HG03565 (cell line): ENCODE results near the gene ARHGEF7.
A peak's percentile ranks its signal among the peaks of the same experiment; 100 is the strongest.

Experiments
- ATAC-seq: cut with Tn5 transposase; IDR thresholded peaks from one replicate; pipeline ENCODE4 v1.9.1; 2021; ENCODE audit warnings: mild to moderate bottlenecking, moderate library complexity; ENCODE audit not compliant: unreplicated experiment

The ARHGEF7 gene

GRCh38 chr13:111166882-111167675, 52.0 kb downstream of the ARHGEF7 start:
- ATAC-seq: no peak

- no peak for ATAC-seq
These were observed 53.0 kb downstream of the ARHGEF7 start for GRCh38 chr13:111168107-111168506.

GRCh38 chr13:111171112-111171511, 56.0 kb downstream of the ARHGEF7 start:
- ATAC-seq: no peak

GRCh38 chr13:111171629-111172028, 56.5 kb downstream of the ARHGEF7 start:
- no peak for ATAC-seq

- ATAC-seq: no peak
These were observed 59.4 kb downstream of the ARHGEF7 start for GRCh38 chr13:111174377-111175114.

- ATAC-seq: no peak
These were observed 60.3 kb downstream of the ARHGEF7 start for GRCh38 chr13:111175372-111175771.

GRCh38 chr13:111175935-111176334, 60.8 kb downstream of the ARHGEF7 start:
- no peak for ATAC-seq

GRCh38 chr13:111176421-111176820, 61.3 kb downstream of the ARHGEF7 start:
- ATAC-seq: no peak

GRCh38 chr13:111177081-111177711, 62.1 kb downstream of the ARHGEF7 start:
- peak; percentile 45 for ATAC-seq

- ATAC-seq: no peak
These were observed 62.8 kb downstream of the ARHGEF7 start for GRCh38 chr13:111177921-111178320.

- no peak for ATAC-seq
These were observed 63.3 kb downstream of the ARHGEF7 start for GRCh38 chr13:111178402-111178801.

GRCh38 chr13:111179908-111180760, 65.0 kb downstream of the ARHGEF7 start:
- no peak for ATAC-seq

- ATAC-seq: no peak
These were observed 66.9 kb downstream of the ARHGEF7 start for GRCh38 chr13:111181977-111182376.

- no peak for ATAC-seq
These were observed 68.1 kb downstream of the ARHGEF7 start for GRCh38 chr13:111183087-111183645.

GRCh38 chr13:111183959-111184358, 68.8 kb downstream of the ARHGEF7 start:
- no peak for ATAC-seq

- ATAC-seq: peak; percentile 75
These were observed 69.6 kb downstream of the ARHGEF7 start for GRCh38 chr13:111184458-111185401.

GRCh38 chr13:111186305-111186935, 71.3 kb downstream of the ARHGEF7 start:
- no peak for ATAC-seq

- no peak for ATAC-seq
These were observed 72.9 kb downstream of the ARHGEF7 start for GRCh38 chr13:111187960-111188541.
